ENCODE measurements around the gene MIAT.

Gene MIAT

DNA sequence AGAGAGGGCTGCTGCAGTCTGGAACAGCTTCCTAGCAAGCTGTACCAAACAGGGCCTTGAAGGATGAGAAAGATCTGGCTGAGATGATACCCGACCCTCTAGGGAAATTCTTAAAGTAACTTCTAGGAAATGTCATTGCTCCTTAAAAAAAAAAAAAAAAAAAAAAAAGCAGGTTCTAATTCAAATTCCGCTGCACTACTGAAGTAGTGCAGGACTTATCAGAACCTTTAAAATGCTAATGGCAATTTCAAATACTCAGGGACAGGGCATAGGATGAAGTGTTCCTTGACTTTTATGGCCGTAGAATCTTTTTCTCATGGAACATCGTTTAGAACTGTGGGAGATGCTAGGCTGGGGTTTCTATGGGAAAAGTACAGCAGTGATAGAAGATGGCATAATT lies 13.1 kb downstream of the MIAT start:
- peaks cover 41% of the 10 kb centered on the region for H3K4me1 ChIP-seq (ENCODE audit: low read length)
- H3K4me3 ChIP-seq (ENCODE audit: low read length), result no peak overlapping the region
- H3K9me3 ChIP-seq (replicated peaks; ENCODE audit: insufficient read depth, low read length), result no peaks in the 10 kb centered on the region
- no peak overlapping the region for H3K4me2 ChIP-seq (ENCODE audit: low read depth, low read length)
- peaks cover 29% of the 10 kb centered on the region for H3K79me2 ChIP-seq (ENCODE audit: low read length)
- no peaks in the 10 kb centered on the region for H3K27me3 ChIP-seq (replicated peaks; ENCODE audit: insufficient read depth, low read length)
- H3K27ac ChIP-seq (ENCODE audit: low read length), result no peak overlapping the region
- H2AFZ ChIP-seq (ENCODE audit: low read length), result no peak overlapping the region
- no peak for DNase-seq
- TF ChIP-seq EZH2phosphoT487 (IDR thresholded peaks at IDR 0.05; ENCODE audit: low read length) (no peak), EZH2 (optimal IDR thresholded peaks at IDR 0.05; ENCODE audit: low read depth, low read length) (no peak)
- TF ChIP-seq, protein P1, sequence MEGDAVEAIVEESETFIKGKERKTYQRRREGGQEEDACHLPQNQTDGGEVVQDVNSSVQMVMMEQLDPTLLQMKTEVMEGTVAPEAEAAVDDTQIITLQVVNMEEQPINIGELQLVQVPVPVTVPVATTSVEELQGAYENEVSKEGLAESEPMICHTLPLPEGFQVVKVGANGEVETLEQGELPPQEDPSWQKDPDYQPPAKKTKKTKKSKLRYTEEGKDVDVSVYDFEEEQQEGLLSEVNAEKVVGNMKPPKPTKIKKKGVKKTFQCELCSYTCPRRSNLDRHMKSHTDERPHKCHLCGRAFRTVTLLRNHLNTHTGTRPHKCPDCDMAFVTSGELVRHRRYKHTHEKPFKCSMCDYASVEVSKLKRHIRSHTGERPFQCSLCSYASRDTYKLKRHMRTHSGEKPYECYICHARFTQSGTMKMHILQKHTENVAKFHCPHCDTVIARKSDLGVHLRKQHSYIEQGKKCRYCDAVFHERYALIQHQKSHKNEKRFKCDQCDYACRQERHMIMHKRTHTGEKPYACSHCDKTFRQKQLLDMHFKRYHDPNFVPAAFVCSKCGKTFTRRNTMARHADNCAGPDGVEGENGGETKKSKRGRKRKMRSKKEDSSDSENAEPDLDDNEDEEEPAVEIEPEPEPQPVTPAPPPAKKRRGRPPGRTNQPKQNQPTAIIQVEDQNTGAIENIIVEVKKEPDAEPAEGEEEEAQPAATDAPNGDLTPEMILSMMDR (IDR thresholded peaks at IDR 0.05; ENCODE audit: low read length), result no peak
- H3F3A ChIP-seq (ENCODE audit: insufficient read depth, low read length), result peaks cover 32% of the 10 kb centered on the region
- no peaks in the 10 kb centered on the region for H4K20me1 ChIP-seq (ENCODE audit: insufficient read depth, low read length)
- no peaks in the 10 kb centered on the region for H3K36me3 ChIP-seq (replicated peaks; ENCODE audit: insufficient read depth, low read length)
- no peak overlapping the region for H3K9ac ChIP-seq (ENCODE audit: low read length)
- H3K9me2 ChIP-seq (replicated peaks; ENCODE audit: insufficient read depth, low read length), result no peaks in the 10 kb centered on the region

DNA sequence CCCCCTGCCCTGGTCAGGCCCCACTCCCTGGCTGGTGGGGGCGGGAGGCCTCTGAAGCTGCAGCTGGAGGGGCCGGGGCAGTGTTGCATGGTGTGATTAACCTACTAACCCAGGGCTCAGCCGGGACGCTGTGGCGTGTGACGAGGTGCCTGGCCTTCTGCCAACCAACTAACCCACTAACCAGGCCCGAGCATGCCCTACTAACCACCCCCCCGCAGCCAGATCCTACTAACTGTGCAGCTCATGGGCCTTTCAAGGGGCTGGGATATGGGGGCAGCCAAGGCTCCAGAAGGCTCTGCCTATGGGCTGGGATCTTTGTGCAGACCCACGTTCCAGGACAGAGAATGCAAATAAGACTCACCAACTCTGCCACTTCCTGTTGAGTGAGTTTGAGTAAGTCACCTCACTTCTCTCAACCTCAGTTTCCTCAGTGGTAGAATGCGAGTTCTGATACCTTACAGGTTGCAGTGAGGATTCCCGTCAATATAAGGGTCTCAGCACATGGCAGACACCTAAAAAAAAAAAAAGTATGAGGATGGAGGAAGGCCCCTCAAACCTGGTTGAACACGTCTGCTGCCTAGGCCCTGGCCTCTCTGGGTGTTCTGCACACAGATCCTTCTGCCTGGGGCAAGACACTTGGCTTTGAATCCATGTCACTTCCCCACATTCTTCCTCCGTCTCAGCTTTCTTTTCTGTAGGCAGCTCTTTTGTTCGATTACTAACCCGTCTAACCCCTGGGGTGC lies 14.1 kb downstream of the MIAT start:
- peak overlapping the region; percentile 99 for H3K4me2 ChIP-seq (ENCODE audit: low read depth, low read length)

DNA sequence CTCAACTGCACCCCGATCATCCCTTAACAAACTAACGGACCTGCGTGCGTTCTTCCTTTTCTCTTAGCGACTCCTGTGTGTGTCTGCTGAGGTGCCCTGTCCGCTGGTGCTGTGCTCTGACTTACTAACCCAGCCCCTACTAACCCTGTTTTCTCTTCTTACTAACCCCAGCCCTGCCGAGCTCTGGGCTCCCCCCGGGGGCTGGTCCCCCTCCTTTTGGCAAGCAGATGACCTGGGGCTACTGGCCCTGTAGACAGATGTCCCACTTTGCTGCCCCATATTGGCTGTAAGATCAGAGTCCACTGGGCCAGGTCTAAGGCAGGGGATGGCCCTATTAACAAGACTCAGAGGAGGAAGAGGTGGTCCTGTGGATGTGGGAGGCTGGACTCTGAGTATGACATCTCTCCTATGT lies 14.7 kb downstream of the MIAT start:
- Histone ChIP-seq H3K9ac (ENCODE audit: low read length) (peak overlapping the region; percentile 96), H3K27ac (ENCODE audit: low read length) (peak overlapping the region; percentile 98), H3K9me3 (replicated peaks; ENCODE audit: insufficient read depth, low read length) (no peaks in the 10 kb centered on the region), H3K27me3 (replicated peaks; ENCODE audit: insufficient read depth, low read length) (no peaks in the 10 kb centered on the region), H3K4me2 (ENCODE audit: low read depth, low read length) (peak overlapping the region; percentile 99), H3F3A (ENCODE audit: insufficient read depth, low read length) (peaks cover 32% of the 10 kb centered on the region), H4K20me1 (ENCODE audit: insufficient read depth, low read length) (no peaks in the 10 kb centered on the region), H3K4me3 (ENCODE audit: low read length) (peak overlapping the region; percentile 87), H3K4me1 (ENCODE audit: low read length) (peaks cover 32% of the 10 kb centered on the region), H2AFZ (ENCODE audit: low read length) (peak overlapping the region; percentile 50), H3K36me3 (replicated peaks; ENCODE audit: insufficient read depth, low read length) (no peaks in the 10 kb centered on the region), H3K9me2 (replicated peaks; ENCODE audit: insufficient read depth, low read length) (no peaks in the 10 kb centered on the region), H3K79me2 (ENCODE audit: low read length) (peaks cover 33% of the 10 kb centered on the region)
- no peak for DNase-seq
- TF ChIP-seq EZH2 (optimal IDR thresholded peaks at IDR 0.05; ENCODE audit: low read depth, low read length) (no peak), EZH2phosphoT487 (IDR thresholded peaks at IDR 0.05; ENCODE audit: low read length) (no peak)
- TF ChIP-seq, protein P1 (IDR thresholded peaks at IDR 0.05; ENCODE audit: low read length), result no peak

More for the DNA sequence above, 14.1 kb downstream of the MIAT start:
- H3K27ac ChIP-seq (ENCODE audit: low read length), result peak overlapping the region; percentile 98; the same call in 1 of the 2 replicates
- DNase-seq, result no peak
- no peak overlapping the region for H3K4me3 ChIP-seq (ENCODE audit: low read length)
- peaks cover 32% of the 10 kb centered on the region for H3F3A ChIP-seq (ENCODE audit: insufficient read depth, low read length)
- 0 out of 2 replicates have a peak overlapping the region, but pooled peaks have one; percentile 96 for H3K9ac ChIP-seq (ENCODE audit: low read length)
- H3K79me2 ChIP-seq (ENCODE audit: low read length), result peaks cover 33% of the 10 kb centered on the region
- H3K27me3 ChIP-seq (replicated peaks; ENCODE audit: insufficient read depth, low read length), result no peaks in the 10 kb centered on the region
- no peaks in the 10 kb centered on the region for H3K9me2 ChIP-seq (replicated peaks; ENCODE audit: insufficient read depth, low read length)
- H3K36me3 ChIP-seq (replicated peaks; ENCODE audit: insufficient read depth, low read length), result no peaks in the 10 kb centered on the region
- no peaks in the 10 kb centered on the region for H4K20me1 ChIP-seq (ENCODE audit: insufficient read depth, low read length)
- H3K4me1 ChIP-seq (ENCODE audit: low read length), result peaks cover 32% of the 10 kb centered on the region
- no peak for TF ChIP-seq EZH2phosphoT487 (IDR thresholded peaks at IDR 0.05; ENCODE audit: low read length)
- TF ChIP-seq, protein P1 (IDR thresholded peaks at IDR 0.05; ENCODE audit: low read length), result no peak
- TF ChIP-seq EZH2 (optimal IDR thresholded peaks at IDR 0.05; ENCODE audit: low read depth, low read length), result no peak
- H2AFZ ChIP-seq (ENCODE audit: low read length), result peak overlapping the region; percentile 50; the same call in 1 of the 2 replicates
- no peaks in the 10 kb centered on the region for H3K9me3 ChIP-seq (replicated peaks; ENCODE audit: insufficient read depth, low read length)
